Activated CD8-positive, alpha-beta T cell treated with anti-CD3 and anti-CD28 coated beads for 36 hours (primary cell): Measurements from ENCODE around the gene ACTR2. TPM values are rescaled to one million over a fixed set of nuclear protein-coding genes. Genes with fewer than 3 reads are reported as not detected.

ENCODE experiments used
- ATAC-seq: fragments of 200-7000 bp; cut with Tn5 transposase; one replicate; pipeline ENCODE4 v1.10.0; 2021; ENCODE audit warnings: mild to moderate bottlenecking, moderate library complexity
- CTCF ChIA-PET: fragments of 350-600 bp; sonication (Branson Sonifier 250); formaldehyde crosslinking; loops from one replicate; lab custom pipeline; 2021; ENCODE audit warnings: antibody characterized with exemption; lab: Charles Lee
- POLR2A ChIA-PET: fragments of 350-600 bp; sonication (Branson Sonifier 250); formaldehyde crosslinking; loops from one replicate; lab custom pipeline; 2021; ENCODE audit warnings: antibody characterized with exemption; lab: Charles Lee
- DNase-seq: peaks from one replicate; pipeline ENCODE4 v3.0.0-alpha.2; 2020
- H3K27ac Mint-ChIP-seq: one replicate; pipeline ENCODE4 v1.8.0; 2021; ENCODE audit warnings: mild to moderate bottlenecking, mixed read lengths
- H3K27me3 Mint-ChIP-seq: one replicate; pipeline ENCODE4 v1.8.0; 2021; ENCODE audit warnings: mixed read lengths
- H3K36me3 Mint-ChIP-seq: one replicate; pipeline ENCODE4 v1.8.0; 2021; ENCODE audit warnings: low read depth, mixed read lengths
- H3K4me1 Mint-ChIP-seq: one replicate; pipeline ENCODE4 v1.8.0; 2021; ENCODE audit warnings: low read depth, mixed read lengths
- H3K4me3 Mint-ChIP-seq: one replicate; pipeline ENCODE4 v1.8.0; 2021; ENCODE audit warnings: mild to moderate bottlenecking, moderate library complexity, mixed read lengths
- H3K9me3 Mint-ChIP-seq: one replicate; pipeline ENCODE4 v1.8.0; 2021; ENCODE audit warnings: mixed read lengths
- intact Hi-C: fragments of 100-400 bp; cut with micrococcal nuclease; formaldehyde crosslinking; loops from one replicate; pipeline ENCODE4 v1.10.0; 2022
- total RNA-seq, 2 experiments: library from RNA; stranded (reverse); gene quantifications; one replicate each; pipeline ENCODE4 v1.2.3, GENCODE V29; 2021
- TF ChIP-seq, protein P1 (sequence below): fragments of 200-600 bp; IDR thresholded peaks from one replicate; pipeline ENCODE4 v1.8.0; 2022; ENCODE audit warnings: antibody characterized with exemption, mild to moderate bottlenecking

Gene ACTR2
- total RNA-seq, 2 experiments from 2014 or later = 331 to 341 TPM

DNA sequence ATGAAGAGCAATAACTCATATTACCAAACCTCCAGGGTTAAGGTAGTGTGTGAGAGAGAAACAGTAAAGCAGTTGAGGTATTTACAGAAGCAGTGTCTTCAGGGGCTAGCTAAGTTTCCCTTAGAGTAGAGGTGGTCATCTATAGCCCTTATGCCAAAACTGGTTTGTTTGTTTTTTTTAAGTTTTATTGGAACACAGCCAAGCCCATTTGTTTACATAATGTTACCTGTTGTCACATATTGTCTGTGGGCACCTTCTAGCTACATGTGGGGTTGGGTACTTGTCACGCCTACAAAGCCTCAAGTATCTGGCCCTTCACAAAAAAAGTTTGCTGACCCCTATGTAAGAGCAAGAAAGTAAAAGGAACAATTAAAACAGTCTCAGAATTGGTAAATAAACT, 39.4 kb downstream of the ACTR2 start:
- H3K27me3 Mint-ChIP-seq = no peaks in the 10 kb centered on the region
- H3K9me3 Mint-ChIP-seq = no peaks in the 10 kb centered on the region
- TF ChIP-seq, protein P1, sequence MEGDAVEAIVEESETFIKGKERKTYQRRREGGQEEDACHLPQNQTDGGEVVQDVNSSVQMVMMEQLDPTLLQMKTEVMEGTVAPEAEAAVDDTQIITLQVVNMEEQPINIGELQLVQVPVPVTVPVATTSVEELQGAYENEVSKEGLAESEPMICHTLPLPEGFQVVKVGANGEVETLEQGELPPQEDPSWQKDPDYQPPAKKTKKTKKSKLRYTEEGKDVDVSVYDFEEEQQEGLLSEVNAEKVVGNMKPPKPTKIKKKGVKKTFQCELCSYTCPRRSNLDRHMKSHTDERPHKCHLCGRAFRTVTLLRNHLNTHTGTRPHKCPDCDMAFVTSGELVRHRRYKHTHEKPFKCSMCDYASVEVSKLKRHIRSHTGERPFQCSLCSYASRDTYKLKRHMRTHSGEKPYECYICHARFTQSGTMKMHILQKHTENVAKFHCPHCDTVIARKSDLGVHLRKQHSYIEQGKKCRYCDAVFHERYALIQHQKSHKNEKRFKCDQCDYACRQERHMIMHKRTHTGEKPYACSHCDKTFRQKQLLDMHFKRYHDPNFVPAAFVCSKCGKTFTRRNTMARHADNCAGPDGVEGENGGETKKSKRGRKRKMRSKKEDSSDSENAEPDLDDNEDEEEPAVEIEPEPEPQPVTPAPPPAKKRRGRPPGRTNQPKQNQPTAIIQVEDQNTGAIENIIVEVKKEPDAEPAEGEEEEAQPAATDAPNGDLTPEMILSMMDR = no peak
- H3K27ac Mint-ChIP-seq = peak overlapping the region; percentile 47
- H3K36me3 Mint-ChIP-seq = peaks cover 46% of the 10 kb centered on the region
- intact Hi-C loops = loop anchor here (5.0 kb wide), 2 partner anchors 285 to 305 kb away; no protein-coding TSS in a partner anchor
- ChIA-PET POLR2A (interaction anchor here (0.9 to 2.6 kb wide), 2 partner anchors 9 to 34 kb away, joined by 3 to 7 read pairs; no protein-coding TSS in a partner anchor), CTCF (interaction anchor here (1.1 to 4.3 kb wide), 2 partner anchors 9 to 84 kb away, joined by 4 to 23 read pairs; no protein-coding TSS in a partner anchor)
- H3K4me3 Mint-ChIP-seq = no peak overlapping the region
- peaks cover 18% of the 10 kb centered on the region for H3K4me1 Mint-ChIP-seq
- DNase-seq (no peak), ATAC-seq (no peak)

DNA sequence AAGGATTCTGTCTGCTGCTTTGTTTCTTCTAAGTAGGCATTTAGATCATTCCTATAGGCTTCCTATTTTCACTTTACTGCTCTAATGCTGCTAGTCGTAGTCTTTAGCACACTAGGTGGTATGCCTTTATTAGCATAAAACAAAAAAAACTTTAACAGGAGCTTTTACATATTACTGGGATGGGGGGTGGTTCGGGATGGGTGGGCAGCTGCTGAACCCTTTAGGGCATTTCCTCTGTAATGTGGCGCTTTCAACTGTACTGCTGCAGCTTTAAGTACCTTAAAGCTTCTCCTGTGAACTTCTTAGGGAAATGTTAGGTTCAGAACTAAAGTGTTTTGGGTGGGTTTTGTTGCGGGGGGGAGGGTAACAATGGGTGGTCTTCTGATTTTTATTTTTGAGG, 41.3 kb downstream of the ACTR2 start:
- peaks cover 18% of the 10 kb centered on the region for H3K4me1 Mint-ChIP-seq
- no peaks in the 10 kb centered on the region for H3K27me3 Mint-ChIP-seq
- TF ChIP-seq, protein P1 = no peak
- no peak overlapping the region for H3K27ac Mint-ChIP-seq
- no peaks in the 10 kb centered on the region for H3K9me3 Mint-ChIP-seq
- H3K4me3 Mint-ChIP-seq = no peak overlapping the region
- DNase-seq (no peak), ATAC-seq (no peak)
- ChIA-PET POLR2A (interaction anchor here (0.5 to 1.2 kb wide), 2 partner anchors 13 to 115 kb away, joined by 3 read pairs; no protein-coding TSS in a partner anchor), CTCF (no interaction called here)
- intact Hi-C loops = loop anchor here (5.0 kb wide), 2 partner anchors 283 to 303 kb away; no protein-coding TSS in a partner anchor
- H3K36me3 Mint-ChIP-seq = peaks cover 52% of the 10 kb centered on the region

DNA sequence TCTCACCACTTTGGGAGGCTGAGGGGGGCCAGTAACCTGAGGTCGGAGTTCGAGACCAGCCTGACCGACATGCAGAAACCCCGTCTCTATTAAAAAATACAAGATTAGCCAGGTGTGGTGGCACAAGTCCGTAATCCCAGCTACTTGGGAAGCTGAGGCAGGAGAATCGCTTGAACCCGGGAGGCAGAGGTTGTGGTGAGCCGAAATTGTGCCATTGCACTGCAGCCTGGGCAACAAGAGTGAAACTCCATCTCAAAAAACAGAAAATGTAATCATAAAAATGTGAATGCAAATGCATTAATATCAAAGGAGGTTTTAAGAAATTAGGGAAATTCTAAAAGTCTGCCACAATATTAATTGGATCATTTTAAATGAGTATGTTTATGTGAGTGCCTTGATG, 45.7 kb downstream of the ACTR2 start:
- no peak for ATAC-seq
- CTCF ChIA-PET = no interaction called here
- no peak for DNase-seq
- Mint-ChIP-seq H3K27me3 (no peaks in the 10 kb centered on the region), H3K36me3 (peaks cover 27% of the 10 kb centered on the region), H3K9me3 (no peaks in the 10 kb centered on the region), H3K4me3 (no peak overlapping the region), H3K27ac (no peak overlapping the region), H3K4me1 (peaks cover 5% of the 10 kb centered on the region)
- intact Hi-C loops = no loop called here
- TF ChIP-seq, protein P1 = no peak
- POLR2A ChIA-PET = no interaction called here

DNA sequence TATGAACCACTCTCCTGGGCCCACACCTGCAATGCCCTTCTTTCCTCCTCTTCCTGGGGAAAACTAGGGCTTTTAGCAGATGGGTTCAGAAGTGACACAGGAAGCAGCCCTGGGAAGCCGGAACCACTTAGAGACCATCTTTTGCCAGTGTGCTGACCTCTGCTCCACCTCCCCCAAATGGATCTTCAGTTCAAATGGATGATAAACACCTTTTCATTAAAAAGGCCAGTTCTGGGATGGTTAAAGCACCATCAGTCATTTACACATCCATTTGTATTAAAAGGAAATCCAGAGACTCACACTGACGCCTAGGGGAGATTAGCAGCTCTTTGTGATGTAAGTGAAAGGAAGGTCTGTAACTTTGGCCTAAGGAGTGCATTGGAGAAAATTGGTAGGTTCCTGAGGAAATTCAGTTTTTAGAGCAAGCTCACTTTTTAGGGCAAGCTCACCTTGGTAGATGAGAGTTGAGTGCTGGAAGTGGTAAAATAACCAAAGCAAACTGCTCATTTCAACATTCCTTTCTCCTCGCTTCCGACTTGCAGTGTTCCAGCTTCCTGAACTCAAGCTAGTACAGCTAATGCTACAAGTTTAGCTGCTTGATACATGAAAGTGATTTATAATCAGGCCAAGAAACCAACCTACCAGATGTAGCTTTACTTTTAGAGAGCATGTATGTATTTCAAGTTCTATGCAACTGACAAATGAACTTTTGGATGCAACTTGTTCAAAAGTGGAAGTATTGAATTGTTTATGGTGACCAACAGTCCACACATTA, 47.7 kb downstream of the ACTR2 start:
- POLR2A ChIA-PET = interaction anchor here (0.7 to 1.5 kb wide), 3 partner anchors 9 to 155 kb away, joined by 3 to 7 read pairs (median 3); no protein-coding TSS in a partner anchor
- H3K36me3 Mint-ChIP-seq = peaks cover 15% of the 10 kb centered on the region
- DNase-seq (no peak), ATAC-seq (no peak)
- no peaks in the 10 kb centered on the region for H3K27me3 Mint-ChIP-seq
- H3K27ac Mint-ChIP-seq = no peak overlapping the region
- H3K9me3 Mint-ChIP-seq = no peaks in the 10 kb centered on the region
- TF ChIP-seq, protein P1 = no peak
- CTCF ChIA-PET = interaction anchor here (1.1 to 3.4 kb wide), 3 partner anchors 10 to 262 kb away, joined by 3 to 23 read pairs (median 3); no protein-coding TSS in a partner anchor
- no peak overlapping the region for H3K4me3 Mint-ChIP-seq
- intact Hi-C loops = no loop called here
- H3K4me1 Mint-ChIP-seq = peaks cover 12% of the 10 kb centered on the region

DNA sequence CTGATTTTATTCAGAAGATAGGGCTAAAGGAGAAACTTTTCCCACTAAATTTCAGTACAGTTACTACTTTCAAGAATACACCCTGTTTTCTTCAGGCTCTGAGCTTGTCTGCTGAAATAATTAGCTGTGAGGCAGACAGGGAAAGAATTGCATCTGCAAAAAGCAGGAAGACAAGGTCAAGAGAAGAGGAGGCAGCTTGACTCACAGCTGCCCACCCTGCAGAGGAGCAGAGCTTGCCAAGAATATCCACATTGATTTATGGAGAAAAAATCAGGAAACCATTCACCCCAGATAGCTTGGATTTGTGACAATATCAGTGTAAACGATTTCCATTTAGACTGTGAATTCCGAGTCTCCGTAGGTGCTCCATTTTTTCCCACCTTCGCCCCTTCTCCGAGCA, 49.0 kb downstream of the ACTR2 start:
- POLR2A ChIA-PET = interaction anchor here (0.6 to 2.3 kb wide), 6 partner anchors 10 to 148 kb away, joined by 3 to 7 read pairs (median 4); no protein-coding TSS in a partner anchor
- DNase-seq = no peak

More for the DNA sequence above, 49.0 kb downstream of the ACTR2 start:
- Mint-ChIP-seq H3K36me3 (peaks cover 11% of the 10 kb centered on the region), H3K4me1 (peaks cover 12% of the 10 kb centered on the region), H3K27ac (no peak overlapping the region), H3K27me3 (no peaks in the 10 kb centered on the region), H3K4me3 (no peak overlapping the region), H3K9me3 (no peaks in the 10 kb centered on the region)
- intact Hi-C loops = no loop called here
- TF ChIP-seq, protein P1 = no peak
- CTCF ChIA-PET = interaction anchor here (1.0 to 3.4 kb wide), 4 partner anchors 11 to 261 kb away, joined by 3 to 23 read pairs (median 3); no protein-coding TSS in a partner anchor
- no peak for ATAC-seq
